ENCODE measurements around the gene RIMS4.

DNA sequence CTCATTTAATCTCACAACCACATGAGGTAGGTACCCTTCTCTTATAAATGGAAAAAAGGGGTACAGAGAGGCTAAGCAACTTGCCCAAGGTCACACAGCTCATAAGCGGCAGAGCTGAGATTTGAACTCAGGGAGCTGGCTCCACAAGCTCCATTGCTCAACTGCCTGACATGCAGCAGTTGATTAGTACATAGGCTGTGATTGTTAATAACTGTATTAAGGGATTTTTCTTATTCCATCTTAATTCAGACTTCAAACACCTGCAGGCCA lies 88.6 kb downstream of the RIMS4 start:
- TF ChIP-seq EZH2 (IDR thresholded peaks at IDR 0.05), result no peak
- TF ChIP-seq, protein P1, sequence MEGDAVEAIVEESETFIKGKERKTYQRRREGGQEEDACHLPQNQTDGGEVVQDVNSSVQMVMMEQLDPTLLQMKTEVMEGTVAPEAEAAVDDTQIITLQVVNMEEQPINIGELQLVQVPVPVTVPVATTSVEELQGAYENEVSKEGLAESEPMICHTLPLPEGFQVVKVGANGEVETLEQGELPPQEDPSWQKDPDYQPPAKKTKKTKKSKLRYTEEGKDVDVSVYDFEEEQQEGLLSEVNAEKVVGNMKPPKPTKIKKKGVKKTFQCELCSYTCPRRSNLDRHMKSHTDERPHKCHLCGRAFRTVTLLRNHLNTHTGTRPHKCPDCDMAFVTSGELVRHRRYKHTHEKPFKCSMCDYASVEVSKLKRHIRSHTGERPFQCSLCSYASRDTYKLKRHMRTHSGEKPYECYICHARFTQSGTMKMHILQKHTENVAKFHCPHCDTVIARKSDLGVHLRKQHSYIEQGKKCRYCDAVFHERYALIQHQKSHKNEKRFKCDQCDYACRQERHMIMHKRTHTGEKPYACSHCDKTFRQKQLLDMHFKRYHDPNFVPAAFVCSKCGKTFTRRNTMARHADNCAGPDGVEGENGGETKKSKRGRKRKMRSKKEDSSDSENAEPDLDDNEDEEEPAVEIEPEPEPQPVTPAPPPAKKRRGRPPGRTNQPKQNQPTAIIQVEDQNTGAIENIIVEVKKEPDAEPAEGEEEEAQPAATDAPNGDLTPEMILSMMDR (IDR thresholded peaks at IDR 0.05), result no peak
- no peak for TF ChIP-seq EZH2phosphoT487 (IDR thresholded peaks at IDR 0.05)

Data from neural progenitor cell (in vitro differentiated cells).